ENCODE results near the gene STX7. TPM values are rescaled to one million over a fixed set of nuclear protein-coding genes. Genes with fewer than 3 reads are reported as not detected.

The STX7 gene
- total RNA-seq, 2 donors from 2014 or later = 13.5 to 24.6 TPM

GRCh38 chr6:132511210-132511830 is 1.6 kb downstream of the STX7 start:
- Histone ChIP-seq H3K27me3 (no peaks in the 10 kb centered on the region), H3K9me3 (no peaks in the 10 kb centered on the region), H3K4me1 (peaks cover 18% of the 10 kb centered on the region), H3K4me3 (no peak overlapping the region), H3K36me3 (replicated peaks in 1 of 2; ENCODE audit: insufficient read depth in 1 of 2, low read depth in 2 of 2) (no peaks in the 10 kb centered on the region), H3K27ac (peak overlapping the region in 3 of 4 donors; percentile 31 to 92 (median 88))
- peak in 1 of 4 donors; percentile 27 for DNase-seq
- ATAC-seq = no peak
- TF ChIP-seq CTCF (IDR thresholded peaks at IDR 0.05) (no peak), POLR2A (IDR thresholded peaks at IDR 0.05) (no peak)
- intact Hi-C loops (cut with DNase I) = no loop called here
- WGBS, 2 donors = 22 to 23% methylated on average over 4 of the region's 4 CpGs

- H3K4me1 ChIP-seq = peaks cover 39% of the 10 kb centered on the region
- ATAC-seq = no peak
- WGBS, 2 donors = 93 to 97% methylated on average over 5 of the region's 5 CpGs
- TF ChIP-seq CTCF (IDR thresholded peaks at IDR 0.05) (no peak), POLR2A (IDR thresholded peaks at IDR 0.05) (no peak)
- DNase-seq = no peak
- H3K9me3 ChIP-seq = no peaks in the 10 kb centered on the region
- no peak overlapping the region for H3K4me3 ChIP-seq
- no peaks in the 10 kb centered on the region for H3K36me3 ChIP-seq (replicated peaks in 1 of 2; ENCODE audit: insufficient read depth in 1 of 2, low read depth in 2 of 2)
- no peak overlapping the region for H3K27ac ChIP-seq
- intact Hi-C loops (cut with DNase I) = no loop called here
- no peaks in the 10 kb centered on the region for H3K27me3 ChIP-seq
Measured at GRCh38 chr6:132506869-132507808, 5.8 kb downstream of the STX7 start.

GRCh38 chr6:132506461-132506860 is 6.5 kb downstream of the STX7 start:
- no peaks in the 10 kb centered on the region for H3K27me3 ChIP-seq
- WGBS, 2 donors = 14 to 26% methylated on average over 2 of the region's 2 CpGs
- H3K4me1 ChIP-seq = peaks cover 34% of the 10 kb centered on the region
- ATAC-seq (no peak), DNase-seq (no peak)
- peaks cover 0 to 4% of the 10 kb centered on the region in 2 donors for H3K36me3 ChIP-seq (replicated peaks in 1 of 2; ENCODE audit: insufficient read depth in 1 of 2, low read depth in 2 of 2)
- TF ChIP-seq POLR2A (IDR thresholded peaks at IDR 0.05) (no peak), CTCF (IDR thresholded peaks at IDR 0.05) (no peak)
- no peak overlapping the region for H3K4me3 ChIP-seq
- H3K27ac ChIP-seq = no peak overlapping the region
- intact Hi-C loops (cut with DNase I) = no loop called here
- H3K9me3 ChIP-seq = no peaks in the 10 kb centered on the region

DNA sequence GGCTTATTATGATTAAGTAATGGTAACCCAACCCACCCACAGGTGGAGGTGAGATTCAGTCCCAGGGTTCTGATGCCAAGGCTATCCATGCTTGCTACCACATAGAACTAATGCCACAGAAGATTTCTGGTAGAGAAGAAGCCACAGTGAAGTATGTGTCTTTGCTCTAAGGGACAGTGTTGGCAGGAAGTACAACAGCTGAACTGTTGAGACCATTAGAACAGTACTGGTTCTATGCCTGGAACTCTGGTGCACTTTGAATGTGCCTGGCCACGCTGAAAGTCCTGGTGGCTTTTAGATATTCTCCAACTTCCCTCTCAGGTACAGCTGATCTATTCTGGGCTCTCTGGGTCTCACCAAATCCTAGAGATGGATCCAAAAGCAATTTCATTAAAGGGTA is 7.8 kb downstream of the STX7 start:
- no peak for DNase-seq
- no peak overlapping the region for H3K27ac ChIP-seq
- no peaks in the 10 kb centered on the region for H3K9me3 ChIP-seq
- peaks cover 27% of the 10 kb centered on the region for H3K4me1 ChIP-seq
- no peak for ATAC-seq
- H3K4me3 ChIP-seq = no peak overlapping the region
- WGBS, 2 donors = 83 to 92% methylated on average over 1 of the region's 1 CpG
- no peaks in the 10 kb centered on the region for H3K27me3 ChIP-seq
- H3K36me3 ChIP-seq (replicated peaks in 1 of 2; ENCODE audit: insufficient read depth in 1 of 2, low read depth in 2 of 2) = peaks cover 0 to 5% of the 10 kb centered on the region in 2 donors
- TF ChIP-seq CTCF (IDR thresholded peaks at IDR 0.05) (no peak), POLR2A (IDR thresholded peaks at IDR 0.05) (no peak)
- intact Hi-C loops (cut with DNase I) = no loop called here
